Spleen (tissue), 7 donors: Measurements from ENCODE around the gene MYB.

Source experiments
- CTCF ChIP-seq, 11 experiments: fragments of 200-600 bp in 7 of 11; fragments of 450-650 bp in 4 of 11; sonication (generic) in 4 of 11; IDR thresholded peaks in 8 of 11; conservative IDR thresholded peaks in 3 of 11; 1 replicate in 7 of 11; 2 replicates in 4 of 11; pipeline versions ENCODE4 v1.4.0 to v1.8.0; 2016 to 2021; ENCODE audit warnings: antibody characterized with exemption in 11 of 11, inconsistent platforms in 4 of 11, mild to moderate bottlenecking in 1 of 11
- POLR2AphosphoS5 ChIP-seq, 3 donors: sonication (generic); formaldehyde crosslinking; IDR thresholded peaks; one replicate each; pipeline ENCODE4 v1.5.1; 2017; ENCODE audit warnings: antibody characterized with exemption in 3 of 3
- donor health status: DM: no; HTN: no; CAD: no; lungs with moderate emphysema.
- donor health status: DM: no; HTN: no; CAD: no.
- donor health status: DM: no; HTN: no; CAD: no.

GRCh38 chr6:135211306-135211702, 30.2 kb downstream of the MYB start:
- no peak for TF ChIP-seq CTCF (IDR thresholded peaks at IDR 0.05 in 8 of 11, conservative IDR thresholded peaks at IDR 0.05 in 3 of 11)
- TF ChIP-seq POLR2AphosphoS5 (IDR thresholded peaks at IDR 0.05), result no peak
